ENCODE results near the gene TTC16. TPM values are rescaled to one million over a fixed set of nuclear protein-coding genes. Genes with fewer than 3 reads are reported as not detected.

TTC16 gene
- total RNA-seq, 4 donors from 2014 or later: under 0.01 to 0.17 (median 0.11) TPM; not detected in 1

GRCh38 chr9:127676638-127677037 lies 39.2 kb upstream of the TTC16 start:
- intact Hi-C loops (cut with DNase I): no loop called here
- WGBS: 84% methylated on average over 9 of the region's 12 CpGs

GRCh38 chr9:127679506-127679905 lies 36.4 kb upstream of the TTC16 start:
- H3K27me3 ChIP-seq: no peaks in the 10 kb centered on the region
- TF ChIP-seq POLR2A (IDR thresholded peaks at IDR 0.05; ENCODE audit: low read depth): no peak
- TF ChIP-seq POLR2AphosphoS5 (IDR thresholded peaks at IDR 0.05): no peak
- no peak for TF ChIP-seq EP300 (IDR thresholded peaks at IDR 0.05)
- no peak for TF ChIP-seq CTCF (IDR thresholded peaks at IDR 0.05)
- 83% methylated on average over 2 of the region's 2 CpGs for WGBS
- H3K27ac ChIP-seq (replicated peaks in 1 of 4): no peak overlapping the region
- no peaks in the 10 kb centered on the region for H3K4me1 ChIP-seq
- intact Hi-C loops (cut with DNase I): no loop called here
- no peak overlapping the region for H3K4me3 ChIP-seq
- no peaks in the 10 kb centered on the region for H3K9me3 ChIP-seq
- no peak for DNase-seq (ENCODE audit: extremely low spot score)
- H3K36me3 ChIP-seq: peaks cover 55 to 96% (median 92%) of the 10 kb centered on the region in 4 donors

More at GRCh38 chr9:127676638-127677037, 39.2 kb upstream of the TTC16 start:
- Histone ChIP-seq H3K36me3 (peaks cover 47 to 96% (median 90%) of the 10 kb centered on the region in 4 donors), H3K27me3 (no peaks in the 10 kb centered on the region), H3K4me1 (no peaks in the 10 kb centered on the region), H3K27ac (replicated peaks in 1 of 4) (no peak overlapping the region), H3K4me3 (no peak overlapping the region), H3K9me3 (no peaks in the 10 kb centered on the region)
- TF ChIP-seq EP300 (IDR thresholded peaks at IDR 0.05) (no peak), POLR2AphosphoS5 (IDR thresholded peaks at IDR 0.05) (no peak), CTCF (IDR thresholded peaks at IDR 0.05) (no peak), POLR2A (IDR thresholded peaks at IDR 0.05; ENCODE audit: low read depth) (no peak)
- DNase-seq (ENCODE audit: extremely low spot score): no peak

GRCh38 chr9:127680226-127680625 lies 35.7 kb upstream of the TTC16 start:
- Histone ChIP-seq H3K4me1 (no peaks in the 10 kb centered on the region), H3K27me3 (no peaks in the 10 kb centered on the region), H3K36me3 (peaks cover 59 to 96% (median 92%) of the 10 kb centered on the region in 4 donors), H3K9me3 (no peaks in the 10 kb centered on the region), H3K27ac (replicated peaks in 1 of 4) (no peak overlapping the region), H3K4me3 (no peak overlapping the region)
- no peak for DNase-seq (ENCODE audit: extremely low spot score)
- intact Hi-C loops (cut with DNase I): no loop called here
- 90% methylated on average over 11 of the region's 11 CpGs for WGBS
- TF ChIP-seq EP300 (IDR thresholded peaks at IDR 0.05) (no peak), POLR2AphosphoS5 (IDR thresholded peaks at IDR 0.05) (no peak), CTCF (IDR thresholded peaks at IDR 0.05) (no peak), POLR2A (IDR thresholded peaks at IDR 0.05; ENCODE audit: low read depth) (no peak)

- no peaks in the 10 kb centered on the region for H3K9me3 ChIP-seq
- H3K4me1 ChIP-seq: no peaks in the 10 kb centered on the region
- 93% methylated on average over 9 of the region's 9 CpGs for WGBS
- H3K4me3 ChIP-seq: no peak overlapping the region
- peaks cover 59 to 96% (median 89%) of the 10 kb centered on the region in 4 donors for H3K36me3 ChIP-seq
- no peak overlapping the region for H3K27ac ChIP-seq (replicated peaks in 1 of 4)
- DNase-seq (ENCODE audit: extremely low spot score): no peak
- intact Hi-C loops (cut with DNase I): no loop called here
- TF ChIP-seq EP300 (IDR thresholded peaks at IDR 0.05) (no peak), POLR2AphosphoS5 (IDR thresholded peaks at IDR 0.05) (no peak), CTCF (IDR thresholded peaks at IDR 0.05) (no peak), POLR2A (IDR thresholded peaks at IDR 0.05; ENCODE audit: low read depth) (no peak)
- no peaks in the 10 kb centered on the region for H3K27me3 ChIP-seq
Measured at GRCh38 chr9:127680846-127681245, 35.0 kb upstream of the TTC16 start.
